Testis (tissue), 2 donors: ENCODE measurements around the gene RAB8A.

Experiments used
- CTCF ChIP-seq, 3 experiments: fragments of 450-650 bp in 2 of 3; fragments of 200-600 bp in 1 of 3; sonication (generic) in 1 of 3; IDR thresholded peaks; one replicate each; pipeline ENCODE4 v1.5.1; 2016 to 2019; ENCODE audit warnings: antibody characterized with exemption in 3 of 3, mild to moderate bottlenecking in 2 of 3, moderate library complexity in 1 of 3
- POLR2A ChIP-seq: fragments of 450-650 bp; IDR thresholded peaks from one replicate; pipeline ENCODE4 v1.6.1; 2017; ENCODE audit warnings: antibody characterized with exemption, mild to moderate bottlenecking, moderate library complexity

GRCh38 chr19:16160445-16160942 lies 48.8 kb downstream of the RAB8A start:
- TF ChIP-seq CTCF (IDR thresholded peaks at IDR 0.05) (no peak), POLR2A (no peak)
